ENCODE data around the gene PCDH15. TPM values are rescaled to one million over a fixed set of nuclear protein-coding genes. Genes with fewer than 3 reads are reported as not detected.

Gene PCDH15
- total RNA-seq, 1 experiment from 2014 or later = 0.59 TPM

DNA sequence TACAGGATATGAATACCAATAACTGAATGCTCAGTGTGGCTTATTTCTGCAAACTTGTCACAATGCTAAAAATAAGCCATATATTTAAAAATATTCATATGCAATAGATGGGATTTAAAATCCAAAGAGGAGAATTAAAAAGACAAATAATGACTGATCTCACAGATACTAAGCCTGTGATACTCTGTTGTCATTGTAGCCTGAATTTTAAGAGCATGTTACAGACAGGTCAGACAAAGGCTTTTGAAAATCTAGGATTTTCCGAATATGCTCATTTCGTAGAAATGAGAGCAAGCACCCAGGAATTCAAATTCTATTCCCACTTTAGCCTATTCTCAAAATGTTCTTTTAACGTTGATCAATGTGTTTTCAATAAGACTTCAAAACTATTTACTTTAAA, 269.7 kb downstream of the PCDH15 start:
- Mint-ChIP-seq H3K27me3 (ENCODE audit: low read depth) (no peaks in the 10 kb centered on the region), H3K4me1 (0 out of 2 replicates have a peak, but pooled peaks cover 3% of the 10 kb centered on the region), H3K36me3 (no peaks in the 10 kb centered on the region), H3K4me3 (no peak overlapping the region), H3K27ac (no peak overlapping the region), H3K9me3 (no peaks in the 10 kb centered on the region)
- DNase-seq (ENCODE audit: low spot score) (no peak), ATAC-seq (no peak)
- POLR2A ChIA-PET = no interaction called here
- no peak for TF ChIP-seq ERG (CRISPR knock-in tag; IDR thresholded peaks at IDR 0.05)
- TF ChIP-seq, protein P1, sequence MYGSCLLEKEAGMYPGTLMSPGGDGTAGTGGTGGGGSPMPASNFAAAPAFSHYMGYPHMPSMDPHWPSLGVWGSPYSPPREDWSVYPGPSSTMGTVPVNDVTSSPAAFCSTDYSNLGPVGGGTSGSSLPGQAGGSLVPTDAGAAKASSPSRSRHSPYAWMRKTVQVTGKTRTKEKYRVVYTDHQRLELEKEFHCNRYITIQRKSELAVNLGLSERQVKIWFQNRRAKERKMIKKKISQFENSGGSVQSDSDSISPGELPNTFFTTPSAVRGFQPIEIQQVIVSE (CRISPR knock-in tag; IDR thresholded peaks at IDR 0.05; ENCODE audit: borderline replicate concordance) = no peak
- no peak for TF ChIP-seq IRF1 (CRISPR knock-in tag; IDR thresholded peaks at IDR 0.05)
- TF ChIP-seq, protein P2, sequence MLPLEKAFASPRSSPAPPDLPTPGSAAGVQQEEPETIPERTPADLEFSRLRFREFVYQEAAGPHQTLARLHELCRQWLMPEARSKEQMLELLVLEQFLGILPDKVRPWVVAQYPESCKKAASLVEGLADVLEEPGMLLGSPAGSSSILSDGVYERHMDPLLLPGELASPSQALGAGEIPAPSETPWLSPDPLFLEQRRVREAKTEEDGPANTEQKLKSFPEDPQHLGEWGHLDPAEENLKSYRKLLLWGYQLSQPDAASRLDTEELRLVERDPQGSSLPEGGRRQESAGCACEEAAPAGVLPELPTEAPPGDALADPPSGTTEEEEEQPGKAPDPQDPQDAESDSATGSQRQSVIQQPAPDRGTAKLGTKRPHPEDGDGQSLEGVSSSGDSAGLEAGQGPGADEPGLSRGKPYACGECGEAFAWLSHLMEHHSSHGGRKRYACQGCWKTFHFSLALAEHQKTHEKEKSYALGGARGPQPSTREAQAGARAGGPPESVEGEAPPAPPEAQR (CRISPR knock-in tag; IDR thresholded peaks at IDR 0.05) = no peak
- TF ChIP-seq ZNF232 (CRISPR knock-in tag; IDR thresholded peaks at IDR 0.05) = no peak
- no peak for TF ChIP-seq ZNF512 (CRISPR knock-in tag; IDR thresholded peaks at IDR 0.05; ENCODE audit: borderline replicate concordance)
- TF ChIP-seq, protein P3, sequence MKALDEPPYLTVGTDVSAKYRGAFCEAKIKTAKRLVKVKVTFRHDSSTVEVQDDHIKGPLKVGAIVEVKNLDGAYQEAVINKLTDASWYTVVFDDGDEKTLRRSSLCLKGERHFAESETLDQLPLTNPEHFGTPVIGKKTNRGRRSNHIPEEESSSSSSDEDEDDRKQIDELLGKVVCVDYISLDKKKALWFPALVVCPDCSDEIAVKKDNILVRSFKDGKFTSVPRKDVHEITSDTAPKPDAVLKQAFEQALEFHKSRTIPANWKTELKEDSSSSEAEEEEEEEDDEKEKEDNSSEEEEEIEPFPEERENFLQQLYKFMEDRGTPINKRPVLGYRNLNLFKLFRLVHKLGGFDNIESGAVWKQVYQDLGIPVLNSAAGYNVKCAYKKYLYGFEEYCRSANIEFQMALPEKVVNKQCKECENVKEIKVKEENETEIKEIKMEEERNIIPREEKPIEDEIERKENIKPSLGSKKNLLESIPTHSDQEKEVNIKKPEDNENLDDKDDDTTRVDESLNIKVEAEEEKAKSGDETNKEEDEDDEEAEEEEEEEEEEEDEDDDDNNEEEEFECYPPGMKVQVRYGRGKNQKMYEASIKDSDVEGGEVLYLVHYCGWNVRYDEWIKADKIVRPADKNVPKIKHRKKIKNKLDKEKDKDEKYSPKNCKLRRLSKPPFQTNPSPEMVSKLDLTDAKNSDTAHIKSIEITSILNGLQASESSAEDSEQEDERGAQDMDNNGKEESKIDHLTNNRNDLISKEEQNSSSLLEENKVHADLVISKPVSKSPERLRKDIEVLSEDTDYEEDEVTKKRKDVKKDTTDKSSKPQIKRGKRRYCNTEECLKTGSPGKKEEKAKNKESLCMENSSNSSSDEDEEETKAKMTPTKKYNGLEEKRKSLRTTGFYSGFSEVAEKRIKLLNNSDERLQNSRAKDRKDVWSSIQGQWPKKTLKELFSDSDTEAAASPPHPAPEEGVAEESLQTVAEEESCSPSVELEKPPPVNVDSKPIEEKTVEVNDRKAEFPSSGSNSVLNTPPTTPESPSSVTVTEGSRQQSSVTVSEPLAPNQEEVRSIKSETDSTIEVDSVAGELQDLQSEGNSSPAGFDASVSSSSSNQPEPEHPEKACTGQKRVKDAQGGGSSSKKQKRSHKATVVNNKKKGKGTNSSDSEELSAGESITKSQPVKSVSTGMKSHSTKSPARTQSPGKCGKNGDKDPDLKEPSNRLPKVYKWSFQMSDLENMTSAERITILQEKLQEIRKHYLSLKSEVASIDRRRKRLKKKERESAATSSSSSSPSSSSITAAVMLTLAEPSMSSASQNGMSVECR (CRISPR knock-in tag; IDR thresholded peaks at IDR 0.05; ENCODE audit: borderline replicate concordance) = no peak
- no peak for TF ChIP-seq KAT7 (CRISPR knock-in tag; IDR thresholded peaks at IDR 0.05; ENCODE audit: borderline replicate concordance)
- TF ChIP-seq ZNF416 (CRISPR knock-in tag; IDR thresholded peaks at IDR 0.05) = no peak
- TF ChIP-seq NR3C1 (CRISPR knock-in tag; conservative IDR thresholded peaks at IDR 0.05; ENCODE audit: low read depth) = no peak
- no peak for TF ChIP-seq ESRRA (CRISPR knock-in tag; IDR thresholded peaks at IDR 0.05; ENCODE audit: borderline replicate concordance)
- TF ChIP-seq SP1 (CRISPR knock-in tag; conservative IDR thresholded peaks at IDR 0.05) = no peak
- TF ChIP-seq, protein P4, sequence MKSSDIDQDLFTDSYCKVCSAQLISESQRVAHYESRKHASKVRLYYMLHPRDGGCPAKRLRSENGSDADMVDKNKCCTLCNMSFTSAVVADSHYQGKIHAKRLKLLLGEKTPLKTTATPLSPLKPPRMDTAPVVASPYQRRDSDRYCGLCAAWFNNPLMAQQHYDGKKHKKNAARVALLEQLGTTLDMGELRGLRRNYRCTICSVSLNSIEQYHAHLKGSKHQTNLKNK (CRISPR knock-in tag; IDR thresholded peaks at IDR 0.05) = no peak
- CTCF ChIA-PET = no interaction called here

GRCh38 chr10:54530299-54530698, 270.7 kb downstream of the PCDH15 start:
- POLR2A ChIA-PET = no interaction called here
- Mint-ChIP-seq H3K27me3 (ENCODE audit: low read depth) (no peaks in the 10 kb centered on the region), H3K4me1 (0 out of 2 replicates have a peak, but pooled peaks cover 3% of the 10 kb centered on the region), H3K9me3 (no peaks in the 10 kb centered on the region), H3K4me3 (no peak overlapping the region), H3K36me3 (no peaks in the 10 kb centered on the region), H3K27ac (no peak overlapping the region)
- ATAC-seq (no peak), DNase-seq (ENCODE audit: low spot score) (no peak)
- TF ChIP-seq, protein P5, sequence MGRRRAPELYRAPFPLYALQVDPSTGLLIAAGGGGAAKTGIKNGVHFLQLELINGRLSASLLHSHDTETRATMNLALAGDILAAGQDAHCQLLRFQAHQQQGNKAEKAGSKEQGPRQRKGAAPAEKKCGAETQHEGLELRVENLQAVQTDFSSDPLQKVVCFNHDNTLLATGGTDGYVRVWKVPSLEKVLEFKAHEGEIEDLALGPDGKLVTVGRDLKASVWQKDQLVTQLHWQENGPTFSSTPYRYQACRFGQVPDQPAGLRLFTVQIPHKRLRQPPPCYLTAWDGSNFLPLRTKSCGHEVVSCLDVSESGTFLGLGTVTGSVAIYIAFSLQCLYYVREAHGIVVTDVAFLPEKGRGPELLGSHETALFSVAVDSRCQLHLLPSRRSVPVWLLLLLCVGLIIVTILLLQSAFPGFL (CRISPR knock-in tag; IDR thresholded peaks at IDR 0.05; ENCODE audit: borderline replicate concordance) = no peak
- no peak for TF ChIP-seq ATF2 (CRISPR knock-in tag; IDR thresholded peaks at IDR 0.05; ENCODE audit: borderline replicate concordance, low read depth)
- TF ChIP-seq NR2C2 (CRISPR knock-in tag; IDR thresholded peaks at IDR 0.05) = no peak
- TF ChIP-seq, protein P6, sequence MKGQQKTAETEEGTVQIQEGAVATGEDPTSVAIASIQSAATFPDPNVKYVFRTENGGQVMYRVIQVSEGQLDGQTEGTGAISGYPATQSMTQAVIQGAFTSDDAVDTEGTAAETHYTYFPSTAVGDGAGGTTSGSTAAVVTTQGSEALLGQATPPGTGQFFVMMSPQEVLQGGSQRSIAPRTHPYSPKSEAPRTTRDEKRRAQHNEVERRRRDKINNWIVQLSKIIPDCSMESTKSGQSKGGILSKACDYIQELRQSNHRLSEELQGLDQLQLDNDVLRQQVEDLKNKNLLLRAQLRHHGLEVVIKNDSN (CRISPR knock-in tag; IDR thresholded peaks at IDR 0.05) = no peak
- no peak for TF ChIP-seq ELF4 (CRISPR knock-in tag; IDR thresholded peaks at IDR 0.05; ENCODE audit: low read depth)
- CTCF ChIA-PET = no interaction called here

Measured in WTC11 (cell line).